OCI-LY1 (cell line): Measurements from ENCODE around the gene IL17F.

ENCODE experiments used
- H2AFZ ChIP-seq: fragments of 200-600 bp; sonication (generic), shearing (Covaris generic); 2 replicates; pipeline ENCODE4 v1.6.0; 2014; ENCODE audit warnings: antibody characterized with exemption, mild to moderate bottlenecking, low read length
- H3F3A ChIP-seq: fragments of 200-600 bp; sonication (generic), shearing (Covaris generic); 2 replicates; pipeline ENCODE4 v1.6.0; 2014; ENCODE audit warnings: mild to moderate bottlenecking, antibody characterized with exemption, low read length, moderate library complexity; ENCODE audit not compliant: insufficient read depth
- H3K27ac ChIP-seq: fragments of 200-600 bp; sonication (generic); 2 replicates; pipeline ENCODE4 v1.5.1; 2014; ENCODE audit warnings: low read length, mixed run types, mild to moderate bottlenecking, low read depth; ENCODE audit not compliant: poor library complexity, severe bottlenecking
- H3K27me3 ChIP-seq: fragments of 200-600 bp; sonication (generic); 2 replicates; pipeline ENCODE4 v1.6.0; 2014; ENCODE audit warnings: antibody characterized with exemption, mild to moderate bottlenecking, low read length, moderate library complexity; ENCODE audit not compliant: insufficient read depth
- H3K36me3 ChIP-seq: fragments of 200-600 bp; sonication (generic); 2 replicates; pipeline ENCODE4 v1.6.1; 2014; ENCODE audit warnings: mild to moderate bottlenecking, antibody characterized with exemption, low read length, moderate library complexity, mixed read lengths; ENCODE audit not compliant: insufficient read depth
- H3K4me1 ChIP-seq: fragments of 200-600 bp; sonication (generic); 2 replicates; pipeline ENCODE4 v1.5.1; 2014; ENCODE audit warnings: mild to moderate bottlenecking, low read length, moderate library complexity; ENCODE audit not compliant: insufficient read depth, severe bottlenecking
- H3K4me2 ChIP-seq: fragments of 200-600 bp; sonication (generic), shearing (Covaris generic); 2 replicates; pipeline ENCODE4 v1.6.1; 2014; ENCODE audit warnings: low read length
- H3K4me3 ChIP-seq: fragments of 200-600 bp; sonication (generic); 2 replicates; pipeline ENCODE4 v1.5.1; 2014; ENCODE audit warnings: low read length, low read depth, mild to moderate bottlenecking, mixed read lengths; ENCODE audit not compliant: poor library complexity, severe bottlenecking
- H3K79me2 ChIP-seq: fragments of 200-600 bp; shearing (Covaris generic); 2 replicates; pipeline ENCODE4 v1.6.1; 2016; ENCODE audit warnings: mixed run types, low read length, mixed read lengths; ENCODE audit not compliant: insufficient read depth
- H3K9ac ChIP-seq: fragments of 200-600 bp; sonication (generic), shearing (Covaris generic); 2 replicates; pipeline ENCODE4 v1.6.1; 2014; ENCODE audit warnings: mild to moderate bottlenecking, low read length, mixed read lengths
- H3K9me2 ChIP-seq: fragments of 200-600 bp; sonication (generic), shearing (Covaris generic); 2 replicates; pipeline ENCODE4 v1.6.1; 2014; ENCODE audit warnings: low read depth, mild to moderate bottlenecking, low read length, mixed read lengths
- H3K9me3 ChIP-seq: fragments of 200-600 bp; shearing (Covaris generic); 2 replicates; pipeline ENCODE4 v1.6.1; 2014; ENCODE audit warnings: low read length, mixed read lengths
- H4K20me1 ChIP-seq: fragments of 200-600 bp; sonication (generic), shearing (Covaris generic); 2 replicates; pipeline ENCODE4 v1.6.0; 2016; ENCODE audit warnings: mild to moderate bottlenecking, low read length; ENCODE audit not compliant: insufficient read depth
- EZH2 ChIP-seq: fragments of 200-600 bp; sonication (generic), shearing (Covaris generic); IDR thresholded peaks from 2 replicates; pipeline ENCODE4 v1.8.0; 2017; ENCODE audit warnings: borderline replicate concordance, mixed run types, mild to moderate bottlenecking, antibody characterized with exemption, low read length, moderate library complexity, mixed read lengths
- TF ChIP-seq, protein P1 (sequence below): fragments of 200-600 bp; sonication (generic), shearing (Covaris generic); IDR thresholded peaks from 2 replicates; pipeline ENCODE4 v1.5.1; 2017; ENCODE audit warnings: mild to moderate bottlenecking, antibody characterized with exemption, low read length, moderate library complexity, mixed read lengths

IL17F gene

DNA sequence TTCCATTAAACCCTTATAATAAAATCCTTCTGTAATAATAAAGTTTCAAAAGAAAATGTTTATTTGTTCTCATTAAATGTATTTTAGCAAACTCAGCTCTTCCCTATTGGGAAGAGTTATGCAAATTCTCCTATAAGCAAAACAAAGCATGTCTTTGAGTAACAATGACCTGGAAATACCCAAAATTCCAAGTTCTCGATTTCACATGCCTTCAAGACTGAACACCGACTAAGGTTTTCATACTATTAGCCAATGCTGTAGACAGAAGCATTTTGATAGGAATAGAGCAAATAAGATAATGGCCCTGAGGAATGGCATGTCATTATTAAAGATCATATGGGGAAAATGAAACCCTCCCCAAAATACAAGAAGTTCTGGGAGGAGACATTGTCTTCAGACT lies 54.3 kb downstream of the IL17F start:
- Histone ChIP-seq H3K27me3 (peaks cover 5% of the 10 kb centered on the region; the same call in 1 of the 2 replicates), H3K9me2 (no peaks in the 10 kb centered on the region), H4K20me1 (no peaks in the 10 kb centered on the region), H3K9me3 (no peaks in the 10 kb centered on the region), H3K4me1 (no peaks in the 10 kb centered on the region), H2AFZ (no peak overlapping the region), H3K36me3 (no peaks in the 10 kb centered on the region), H3K79me2 (no peaks in the 10 kb centered on the region), H3F3A (no peaks in the 10 kb centered on the region), H3K4me2 (no peak overlapping the region), H3K9ac (no peak overlapping the region), H3K4me3 (no peak overlapping the region), H3K27ac (no peak overlapping the region)
- TF ChIP-seq EZH2 = no peak
- TF ChIP-seq, protein P1, sequence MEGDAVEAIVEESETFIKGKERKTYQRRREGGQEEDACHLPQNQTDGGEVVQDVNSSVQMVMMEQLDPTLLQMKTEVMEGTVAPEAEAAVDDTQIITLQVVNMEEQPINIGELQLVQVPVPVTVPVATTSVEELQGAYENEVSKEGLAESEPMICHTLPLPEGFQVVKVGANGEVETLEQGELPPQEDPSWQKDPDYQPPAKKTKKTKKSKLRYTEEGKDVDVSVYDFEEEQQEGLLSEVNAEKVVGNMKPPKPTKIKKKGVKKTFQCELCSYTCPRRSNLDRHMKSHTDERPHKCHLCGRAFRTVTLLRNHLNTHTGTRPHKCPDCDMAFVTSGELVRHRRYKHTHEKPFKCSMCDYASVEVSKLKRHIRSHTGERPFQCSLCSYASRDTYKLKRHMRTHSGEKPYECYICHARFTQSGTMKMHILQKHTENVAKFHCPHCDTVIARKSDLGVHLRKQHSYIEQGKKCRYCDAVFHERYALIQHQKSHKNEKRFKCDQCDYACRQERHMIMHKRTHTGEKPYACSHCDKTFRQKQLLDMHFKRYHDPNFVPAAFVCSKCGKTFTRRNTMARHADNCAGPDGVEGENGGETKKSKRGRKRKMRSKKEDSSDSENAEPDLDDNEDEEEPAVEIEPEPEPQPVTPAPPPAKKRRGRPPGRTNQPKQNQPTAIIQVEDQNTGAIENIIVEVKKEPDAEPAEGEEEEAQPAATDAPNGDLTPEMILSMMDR = no peak

DNA sequence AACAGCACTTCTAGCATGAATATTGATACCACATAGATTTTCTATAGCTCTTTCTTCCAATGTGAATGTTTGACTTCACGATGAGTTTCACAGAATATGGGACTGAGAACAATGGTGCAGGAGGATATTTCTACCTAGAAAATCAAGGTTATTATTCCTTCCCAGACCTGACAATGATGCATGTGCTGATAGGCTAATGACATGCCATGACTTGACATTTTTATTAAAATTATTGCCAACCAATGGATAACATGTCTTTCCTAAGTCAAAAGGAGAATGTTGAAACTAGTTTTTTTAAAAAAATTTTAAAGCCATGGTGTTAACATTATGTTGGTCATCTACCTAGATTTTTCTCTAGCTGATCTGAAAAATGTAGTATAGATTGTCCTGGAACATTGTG lies 57.2 kb downstream of the IL17F start:
- Histone ChIP-seq H3K79me2 (no peaks in the 10 kb centered on the region), H3K9me2 (no peaks in the 10 kb centered on the region), H3K4me3 (no peak overlapping the region), H4K20me1 (no peaks in the 10 kb centered on the region), H3K27me3 (peaks cover 5% of the 10 kb centered on the region; the same call in 1 of the 2 replicates), H2AFZ (no peak overlapping the region), H3F3A (no peaks in the 10 kb centered on the region), H3K4me1 (no peaks in the 10 kb centered on the region), H3K4me2 (no peak overlapping the region), H3K36me3 (no peaks in the 10 kb centered on the region), H3K27ac (no peak overlapping the region), H3K9ac (no peak overlapping the region), H3K9me3 (no peaks in the 10 kb centered on the region)
- TF ChIP-seq, protein P1 = no peak
- no peak for TF ChIP-seq EZH2
